ENCODE results near the gene WIPF3.

GRCh38 chr7:29815181-29816105 is 9.1 kb downstream of the WIPF3 start:
- TF ChIP-seq POLR2AphosphoS5 (IDR thresholded peaks at IDR 0.05; ENCODE audit: low read depth, low read length) (no peak), POLR2A (IDR thresholded peaks at IDR 0.05; ENCODE audit: low read depth, low read length) (no peak), TAF1 (IDR thresholded peaks at IDR 0.05; ENCODE audit: borderline replicate concordance, low read depth, low read length) (no peak)
